Hepatocyte (in vitro differentiated cells): Measurements from ENCODE around the gene ASIC2. TPM values are rescaled to one million over a fixed set of nuclear protein-coding genes. Genes with fewer than 3 reads are reported as not detected.
A peak's percentile ranks its signal among the peaks of the same experiment; 100 is the strongest.

Experiments used
- DNase-seq: peaks from one replicate; pipeline ENCODE4 v3.0.0-alpha.2; 2016; ENCODE audit warnings: low spot score
- H2AFZ ChIP-seq: fragments of 200-600 bp; sonication (generic); 2 replicates; pipeline ENCODE4 v1.6.0; 2016; ENCODE audit warnings: antibody characterized with exemption, mild to moderate bottlenecking
- H3K27ac ChIP-seq: fragments of 200-600 bp; sonication (generic); 2 replicates; pipeline ENCODE4 v1.5.1; 2016; ENCODE audit warnings: mild to moderate bottlenecking
- H3K27me3 ChIP-seq: fragments of 200-600 bp; sonication (generic); 2 replicates; pipeline ENCODE4 v1.6.1; 2016
- H3K36me3 ChIP-seq: fragments of 200-600 bp; sonication (generic); replicated peaks from 2 replicates; pipeline ENCODE4 v1.5.1; 2016; ENCODE audit warnings: low read depth; ENCODE audit not compliant: insufficient read depth
- H3K4me1 ChIP-seq: fragments of 200-600 bp; sonication (generic); 2 replicates; pipeline ENCODE4 v1.5.1; 2016; ENCODE audit warnings: mild to moderate bottlenecking, moderate library complexity; ENCODE audit not compliant: insufficient read depth
- H3K4me2 ChIP-seq: fragments of 200-600 bp; sonication (generic); 2 replicates; pipeline ENCODE4 v1.6.0; 2016
- H3K4me3 ChIP-seq: fragments of 200-600 bp; sonication (generic); 2 replicates; pipeline ENCODE4 v1.5.1; 2016; ENCODE audit warnings: mild to moderate bottlenecking
- H3K79me2 ChIP-seq: fragments of 200-600 bp; sonication (generic); 2 replicates; pipeline ENCODE4 v1.6.0; 2017; ENCODE audit warnings: mild to moderate bottlenecking
- H3K9me2 ChIP-seq: fragments of 200-600 bp; sonication (generic); replicated peaks from 2 replicates; pipeline ENCODE4 v1.6.0; 2017; ENCODE audit warnings: mild to moderate bottlenecking; ENCODE audit not compliant: insufficient read depth
- H3K9me3 ChIP-seq: fragments of 200-600 bp; sonication (generic); 2 replicates; pipeline ENCODE4 v1.5.1; 2016; ENCODE audit warnings: low read depth, mild to moderate bottlenecking
- H4K20me1 ChIP-seq: fragments of 200-600 bp; sonication (generic); 2 replicates; pipeline ENCODE4 v1.6.0; 2016; ENCODE audit warnings: mild to moderate bottlenecking; ENCODE audit not compliant: insufficient read depth, poor library complexity, severe bottlenecking
- CTCF ChIP-seq: fragments of 200-600 bp; sonication (generic); IDR thresholded peaks from 2 replicates; pipeline ENCODE4 v1.5.1; 2016; ENCODE audit warnings: antibody characterized with exemption, mild to moderate bottlenecking; ENCODE audit not compliant: poor library complexity
- EZH2 ChIP-seq: fragments of 200-600 bp; sonication (generic); IDR thresholded peaks from 2 replicates; pipeline ENCODE4 v1.6.1; 2016; ENCODE audit warnings: antibody characterized with exemption, mild to moderate bottlenecking, borderline replicate concordance
- EZH2phosphoT487 ChIP-seq: fragments of 200-600 bp; sonication (generic); IDR thresholded peaks from one replicate; pipeline ENCODE4 v1.6.1; 2018; ENCODE audit warnings: antibody characterized with exemption, mild to moderate bottlenecking, low read depth, moderate library complexity; ENCODE audit not compliant: unreplicated experiment, severe bottlenecking
- WGBS: methylation state at CpG from one replicate; pipeline ENCODE4 v1.1.6; 2016; ENCODE audit warnings: low lambda C conversion rate; ENCODE audit errors: missing lambda C conversion rate; 5-methylcytosine and 5-hydroxymethylcytosine counted together
- polyA plus RNA-seq: library from polyadenylated mRNA; unstranded; fragments of >200 nt; fragmentation: Nextera tagmentation; extraction: Ambion mirVana; gene quantifications from 2 replicates; pipeline ENCODE4 v1.2.1, GENCODE V29; 2016
- total RNA-seq: library from RNA; depleted of rRNA; stranded (reverse); fragments of >200 nt; gene quantifications from 2 replicates; pipeline ENCODE4 v1.2.3, GENCODE V29; 2014

The ASIC2 gene
- total and polyA plus RNA-seq, 2 experiments from 2014 or later: 2.3 to 3.3 TPM

- DNase-seq: no peak
- Histone ChIP-seq H3K79me2 (no peaks in the 10 kb centered on the region), H3K27me3 (peaks cover under 1% of the 10 kb centered on the region), H3K9me3 (no peaks in the 10 kb centered on the region), H3K4me3 (no peak overlapping the region), H3K4me2 (no peak overlapping the region), H3K9me2 (no peaks in the 10 kb centered on the region), H4K20me1 (no peaks in the 10 kb centered on the region), H3K27ac (no peak overlapping the region), H3K36me3 (no peaks in the 10 kb centered on the region), H3K4me1 (peaks cover 5% of the 10 kb centered on the region), H2AFZ (no peak overlapping the region)
- 79% methylated on average over 3 of the region's 3 CpGs for WGBS
- TF ChIP-seq EZH2: no peak
These were observed 179.1 kb downstream of the ASIC2 start for GRCh38 chr17:33113991-33114370.

GRCh38 chr17:33113276-33113990 lies 179.7 kb downstream of the ASIC2 start:
- no peak overlapping the region for H3K27ac ChIP-seq
- H3K79me2 ChIP-seq: no peaks in the 10 kb centered on the region
- no peaks in the 10 kb centered on the region for H3K9me2 ChIP-seq
- TF ChIP-seq CTCF (no peak), EZH2phosphoT487 (no peak), EZH2 (no peak)
- no peaks in the 10 kb centered on the region for H3K36me3 ChIP-seq
- H3K4me2 ChIP-seq: no peak overlapping the region
- DNase-seq: no peak
- no peaks in the 10 kb centered on the region for H4K20me1 ChIP-seq
- no peak overlapping the region for H3K4me3 ChIP-seq
- WGBS: 70% methylated on average over 6 of the region's 6 CpGs
- peaks cover 5% of the 10 kb centered on the region for H3K4me1 ChIP-seq
- no peak overlapping the region for H2AFZ ChIP-seq
- H3K27me3 ChIP-seq: no peaks in the 10 kb centered on the region
- H3K9me3 ChIP-seq: no peaks in the 10 kb centered on the region

GRCh38 chr17:33112763-33113162 lies 180.3 kb downstream of the ASIC2 start:
- Histone ChIP-seq H3K9me2 (no peaks in the 10 kb centered on the region), H3K79me2 (no peaks in the 10 kb centered on the region), H3K4me1 (peaks cover 5% of the 10 kb centered on the region), H3K27me3 (no peaks in the 10 kb centered on the region), H3K27ac (no peak overlapping the region), H3K4me3 (no peak overlapping the region), H3K36me3 (no peaks in the 10 kb centered on the region), H4K20me1 (no peaks in the 10 kb centered on the region), H3K4me2 (no peak overlapping the region), H3K9me3 (no peaks in the 10 kb centered on the region), H2AFZ (no peak overlapping the region)
- DNase-seq: peak; percentile 7
- TF ChIP-seq EZH2phosphoT487 (no peak), EZH2 (no peak), CTCF (no peak)
- 67% methylated on average over 4 of the region's 4 CpGs for WGBS

GRCh38 chr17:33109336-33110072 lies 183.6 kb downstream of the ASIC2 start:
- TF ChIP-seq CTCF (no peak), EZH2phosphoT487 (no peak), EZH2 (no peak)
- H3K4me1 ChIP-seq: no peaks in the 10 kb centered on the region
- no peak overlapping the region for H3K4me2 ChIP-seq
- no peak overlapping the region for H2AFZ ChIP-seq
- no peaks in the 10 kb centered on the region for H3K9me3 ChIP-seq
- no peaks in the 10 kb centered on the region for H3K27me3 ChIP-seq
- no peak overlapping the region for H3K27ac ChIP-seq
- no peaks in the 10 kb centered on the region for H3K9me2 ChIP-seq
- no peak for DNase-seq
- 82% methylated on average over 5 of the region's 5 CpGs for WGBS
- no peaks in the 10 kb centered on the region for H4K20me1 ChIP-seq
- H3K4me3 ChIP-seq: no peak overlapping the region
- no peaks in the 10 kb centered on the region for H3K79me2 ChIP-seq
- no peaks in the 10 kb centered on the region for H3K36me3 ChIP-seq
